Hepatocyte (in vitro differentiated cells): Measurements from ENCODE around the gene TTF2.

Experiments
- EZH2 ChIP-seq: fragments of 200-600 bp; sonication (generic); IDR thresholded peaks from 2 replicates; pipeline ENCODE4 v1.6.1; 2016; ENCODE audit warnings: antibody characterized with exemption, mild to moderate bottlenecking, borderline replicate concordance
- EZH2phosphoT487 ChIP-seq: fragments of 200-600 bp; sonication (generic); IDR thresholded peaks from one replicate; pipeline ENCODE4 v1.6.1; 2018; ENCODE audit warnings: antibody characterized with exemption, mild to moderate bottlenecking, low read depth, moderate library complexity; ENCODE audit not compliant: unreplicated experiment, severe bottlenecking
- TF ChIP-seq, protein P1 (sequence below): fragments of 200-600 bp; sonication (generic); IDR thresholded peaks from 2 replicates; pipeline ENCODE4 v1.5.1; 2016; ENCODE audit warnings: antibody characterized with exemption, mild to moderate bottlenecking; ENCODE audit not compliant: poor library complexity

GRCh38 chr1:117105722-117106121 is 45.6 kb downstream of the TTF2 start:
- TF ChIP-seq, protein P1, sequence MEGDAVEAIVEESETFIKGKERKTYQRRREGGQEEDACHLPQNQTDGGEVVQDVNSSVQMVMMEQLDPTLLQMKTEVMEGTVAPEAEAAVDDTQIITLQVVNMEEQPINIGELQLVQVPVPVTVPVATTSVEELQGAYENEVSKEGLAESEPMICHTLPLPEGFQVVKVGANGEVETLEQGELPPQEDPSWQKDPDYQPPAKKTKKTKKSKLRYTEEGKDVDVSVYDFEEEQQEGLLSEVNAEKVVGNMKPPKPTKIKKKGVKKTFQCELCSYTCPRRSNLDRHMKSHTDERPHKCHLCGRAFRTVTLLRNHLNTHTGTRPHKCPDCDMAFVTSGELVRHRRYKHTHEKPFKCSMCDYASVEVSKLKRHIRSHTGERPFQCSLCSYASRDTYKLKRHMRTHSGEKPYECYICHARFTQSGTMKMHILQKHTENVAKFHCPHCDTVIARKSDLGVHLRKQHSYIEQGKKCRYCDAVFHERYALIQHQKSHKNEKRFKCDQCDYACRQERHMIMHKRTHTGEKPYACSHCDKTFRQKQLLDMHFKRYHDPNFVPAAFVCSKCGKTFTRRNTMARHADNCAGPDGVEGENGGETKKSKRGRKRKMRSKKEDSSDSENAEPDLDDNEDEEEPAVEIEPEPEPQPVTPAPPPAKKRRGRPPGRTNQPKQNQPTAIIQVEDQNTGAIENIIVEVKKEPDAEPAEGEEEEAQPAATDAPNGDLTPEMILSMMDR = no peak
- no peak for TF ChIP-seq EZH2
- TF ChIP-seq EZH2phosphoT487 = no peak
